WTC11 (cell line): Measurements from ENCODE around the gene SERPINB3.

Experiments used
- ATF2 ChIP-seq: sonication (generic); formaldehyde crosslinking; IDR thresholded peaks from 2 replicates; pipeline ENCODE4 v1.8.1; 2022; ENCODE audit warnings: low read depth, missing genetic modification reagents, borderline replicate concordance
- ATF3 ChIP-seq: sonication (generic); formaldehyde crosslinking; conservative IDR thresholded peaks from 2 replicates; pipeline ENCODE4 v1.8.1; 2022; ENCODE audit warnings: mild to moderate bottlenecking, missing genetic modification reagents
- CTCF ChIP-seq: fragments of 200-600 bp; IDR thresholded peaks from 2 replicates; pipeline ENCODE4 v1.8.0; 2022; ENCODE audit warnings: antibody characterized with exemption
- E2F4 ChIP-seq: sonication (generic); formaldehyde crosslinking; IDR thresholded peaks from 2 replicates; pipeline ENCODE4 v1.8.1; 2022; ENCODE audit warnings: low read depth, mild to moderate bottlenecking, moderate library complexity, missing genetic modification reagents, borderline replicate concordance
- ETV6 ChIP-seq: sonication (generic); formaldehyde crosslinking; IDR thresholded peaks from 2 replicates; pipeline ENCODE4 v1.8.1; 2022; ENCODE audit warnings: mild to moderate bottlenecking, missing genetic modification reagents
- FOXJ3 ChIP-seq: sonication (generic); formaldehyde crosslinking; IDR thresholded peaks from 2 replicates; pipeline ENCODE4 v1.9.0; 2021; ENCODE audit warnings: missing genetic modification reagents, mild to moderate bottlenecking, borderline replicate concordance
- GABPB1 ChIP-seq: sonication (generic); formaldehyde crosslinking; IDR thresholded peaks from 2 replicates; pipeline ENCODE4 v1.8.1; 2023; ENCODE audit warnings: mild to moderate bottlenecking, missing genetic modification reagents
- GRHL2 ChIP-seq: fragments of 250-450 bp; sonication (Bioruptor Pico); IDR thresholded peaks from 2 replicates; pipeline ENCODE4 v1.8.0; 2022; ENCODE audit warnings: mild to moderate bottlenecking, moderate library complexity; ENCODE audit not compliant: insufficient replicate concordance, severe bottlenecking
- PRDM15 ChIP-seq: sonication (generic); formaldehyde crosslinking; IDR thresholded peaks from 2 replicates; pipeline ENCODE4 v1.8.0; 2022; ENCODE audit warnings: missing genetic modification reagents
- RELA ChIP-seq: sonication (generic); formaldehyde crosslinking; IDR thresholded peaks from 2 replicates; pipeline ENCODE4 v1.8.1; 2022; ENCODE audit warnings: missing genetic modification reagents, mild to moderate bottlenecking, borderline replicate concordance
- SMAD3 ChIP-seq: sonication (generic); formaldehyde crosslinking; IDR thresholded peaks from 2 replicates; pipeline ENCODE4 v1.8.0; 2022; ENCODE audit warnings: missing genetic modification reagents, mild to moderate bottlenecking, borderline replicate concordance
- TEAD4 ChIP-seq: sonication (generic); formaldehyde crosslinking; IDR thresholded peaks from 2 replicates; pipeline ENCODE4 v1.8.0; 2022; ENCODE audit warnings: mild to moderate bottlenecking, missing genetic modification reagents
- ZNF138 ChIP-seq: sonication (generic); formaldehyde crosslinking; conservative IDR thresholded peaks from 2 replicates; pipeline ENCODE4 v1.8.1; 2022; ENCODE audit warnings: mild to moderate bottlenecking, moderate library complexity, missing genetic modification reagents

GRCh38 chr18:63689064-63689463, 27.4 kb upstream of the SERPINB3 start:
- TF ChIP-seq PRDM15 (CRISPR knock-in tag) (no peak), E2F4 (no peak), ATF3 (no peak), FOXJ3 (CRISPR knock-in tag) (no peak), ETV6 (CRISPR knock-in tag) (no peak), TEAD4 (no peak), ZNF138 (CRISPR knock-in tag) (no peak), GABPB1 (CRISPR knock-in tag) (no peak), GRHL2 (no peak), CTCF (no peak), RELA (CRISPR knock-in tag) (no peak), SMAD3 (CRISPR knock-in tag) (no peak), ATF2 (CRISPR knock-in tag) (no peak)
